Measurements from ENCODE around the gene SPTBN5. TPM values are rescaled to one million over a fixed set of nuclear protein-coding genes. Genes with fewer than 3 reads are reported as not detected.

Gene SPTBN5
- total RNA-seq, 1 donor from 2014 or later, result 0.49 TPM

DNA sequence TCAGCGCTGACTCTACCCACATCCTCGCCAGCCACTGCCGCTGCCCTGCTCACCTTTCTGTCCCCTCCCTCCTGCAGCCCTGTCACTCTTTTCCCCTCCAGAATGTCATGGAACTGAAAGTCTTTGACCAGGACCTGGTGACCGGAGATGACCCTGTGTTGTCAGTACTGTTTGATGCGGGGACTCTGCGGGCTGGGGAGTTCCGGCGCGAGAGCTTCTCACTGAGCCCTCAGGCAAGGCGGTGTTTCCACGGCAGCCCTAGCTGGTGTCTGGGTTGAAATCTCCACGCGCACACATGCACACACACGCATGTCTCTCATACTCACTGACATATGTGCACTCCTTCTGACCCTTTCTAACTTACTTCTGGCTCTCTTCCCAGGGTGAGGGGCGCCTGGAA is 53.2 kb downstream of the SPTBN5 start:
- no peak overlapping the region for H3K27ac ChIP-seq
- peaks cover 0 to 31% of the 10 kb centered on the region in 2 donors for H3K36me3 ChIP-seq
- DNase-seq (ENCODE audit: extremely low spot score in 2 of 2), result no peak
- H3K4me3 ChIP-seq, result no peak overlapping the region
- peaks cover 24% of the 10 kb centered on the region for H3K4me1 ChIP-seq
- no peak for TF ChIP-seq POLR2AphosphoS5 (IDR thresholded peaks at IDR 0.05; ENCODE audit: insufficient read depth in 1 of 2, low read depth in 1 of 2)
- TF ChIP-seq, protein P1, sequence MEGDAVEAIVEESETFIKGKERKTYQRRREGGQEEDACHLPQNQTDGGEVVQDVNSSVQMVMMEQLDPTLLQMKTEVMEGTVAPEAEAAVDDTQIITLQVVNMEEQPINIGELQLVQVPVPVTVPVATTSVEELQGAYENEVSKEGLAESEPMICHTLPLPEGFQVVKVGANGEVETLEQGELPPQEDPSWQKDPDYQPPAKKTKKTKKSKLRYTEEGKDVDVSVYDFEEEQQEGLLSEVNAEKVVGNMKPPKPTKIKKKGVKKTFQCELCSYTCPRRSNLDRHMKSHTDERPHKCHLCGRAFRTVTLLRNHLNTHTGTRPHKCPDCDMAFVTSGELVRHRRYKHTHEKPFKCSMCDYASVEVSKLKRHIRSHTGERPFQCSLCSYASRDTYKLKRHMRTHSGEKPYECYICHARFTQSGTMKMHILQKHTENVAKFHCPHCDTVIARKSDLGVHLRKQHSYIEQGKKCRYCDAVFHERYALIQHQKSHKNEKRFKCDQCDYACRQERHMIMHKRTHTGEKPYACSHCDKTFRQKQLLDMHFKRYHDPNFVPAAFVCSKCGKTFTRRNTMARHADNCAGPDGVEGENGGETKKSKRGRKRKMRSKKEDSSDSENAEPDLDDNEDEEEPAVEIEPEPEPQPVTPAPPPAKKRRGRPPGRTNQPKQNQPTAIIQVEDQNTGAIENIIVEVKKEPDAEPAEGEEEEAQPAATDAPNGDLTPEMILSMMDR (IDR thresholded peaks at IDR 0.05), result no peak
- no peak for TF ChIP-seq POLR2A (IDR thresholded peaks at IDR 0.05)
- no peaks in the 10 kb centered on the region for H3K9me3 ChIP-seq
- no peaks in the 10 kb centered on the region for H3K27me3 ChIP-seq
- intact Hi-C loops (cut with DNase I), result no loop called here

DNA sequence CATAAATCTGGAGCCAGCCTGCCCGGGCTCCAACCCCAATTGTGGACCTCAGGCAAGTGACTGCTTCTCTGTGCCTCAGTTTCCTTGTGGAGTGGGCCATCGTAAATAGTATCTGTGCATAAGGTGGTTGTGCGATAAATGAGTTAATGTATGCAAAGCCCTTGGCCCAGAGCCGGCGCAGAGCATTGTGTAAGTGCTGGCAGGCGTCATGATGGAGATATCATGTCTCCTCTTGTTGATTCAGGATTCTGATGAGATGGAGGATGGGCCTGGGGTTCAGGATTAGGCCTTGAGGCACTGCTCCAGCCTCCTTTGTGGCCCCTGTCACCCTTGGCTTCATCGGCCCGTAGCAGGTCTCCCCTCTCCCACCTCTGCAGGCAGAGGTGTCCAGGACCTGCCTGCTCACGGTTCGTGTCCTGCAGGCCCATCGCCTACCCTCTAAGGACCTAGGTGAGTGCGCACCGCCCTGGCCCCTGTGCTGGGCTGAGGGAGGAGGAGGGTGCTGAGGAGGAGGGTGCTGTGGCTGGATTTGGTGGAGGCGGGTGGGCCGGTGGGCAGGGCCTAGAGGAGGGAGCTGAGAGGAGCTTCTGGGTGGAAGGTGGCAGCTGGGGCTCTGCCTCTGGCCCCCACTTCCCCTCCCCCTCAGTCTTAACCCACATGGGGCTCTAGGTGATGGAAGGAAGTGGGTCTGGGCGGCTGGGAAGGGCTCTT is 53.9 kb downstream of the SPTBN5 start:
- intact Hi-C loops (cut with DNase I), result no loop called here
- Histone ChIP-seq H3K36me3 (peaks cover 0 to 26% of the 10 kb centered on the region in 2 donors), H3K4me1 (peaks cover 24% of the 10 kb centered on the region), H3K27ac (peak overlapping the region; percentile 59), H3K9me3 (no peaks in the 10 kb centered on the region), H3K4me3 (peak overlapping the region in 1 of 2 donors; percentile 25), H3K27me3 (no peaks in the 10 kb centered on the region)
- DNase-seq (ENCODE audit: extremely low spot score in 2 of 2), result no peak
- TF ChIP-seq POLR2A (IDR thresholded peaks at IDR 0.05), result no peak
- TF ChIP-seq, protein P1 (IDR thresholded peaks at IDR 0.05), result no peak
- TF ChIP-seq POLR2AphosphoS5 (IDR thresholded peaks at IDR 0.05; ENCODE audit: insufficient read depth in 1 of 2, low read depth in 1 of 2), result no peak

DNA sequence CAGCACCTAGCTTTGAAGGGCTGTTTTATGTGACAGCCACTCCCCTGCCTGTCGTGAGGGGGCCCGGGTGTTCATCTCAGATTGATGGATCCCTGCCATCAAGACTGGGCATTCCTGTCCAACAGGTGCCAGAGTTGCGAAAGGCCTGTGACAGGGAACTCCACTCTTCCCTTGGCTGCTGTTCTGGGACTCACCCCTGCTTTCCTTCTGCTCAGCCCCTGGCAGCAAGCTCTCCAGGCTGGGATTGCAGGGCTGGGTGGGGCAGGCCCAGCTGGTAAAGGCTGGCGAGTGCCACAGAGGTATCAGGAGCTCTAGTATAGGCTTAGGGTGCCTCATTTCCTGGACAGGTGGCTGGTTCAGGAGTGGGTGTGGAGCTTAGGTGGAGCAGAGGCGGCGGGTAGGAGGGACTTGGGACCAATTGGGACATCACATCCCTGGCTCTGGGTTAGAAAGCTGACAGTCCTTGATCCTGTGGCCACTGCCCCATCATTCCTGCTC is 55.4 kb downstream of the SPTBN5 start, which contains the start of gene PLA2G4B:
TSS of gene PLA2G4B (plus strand) at position 448 of the 498 bp plus-strand sequence. CDS start 67 bp downstream, outside the sequence.
- DNase-seq (ENCODE audit: extremely low spot score in 2 of 2), result no peak

DNA sequence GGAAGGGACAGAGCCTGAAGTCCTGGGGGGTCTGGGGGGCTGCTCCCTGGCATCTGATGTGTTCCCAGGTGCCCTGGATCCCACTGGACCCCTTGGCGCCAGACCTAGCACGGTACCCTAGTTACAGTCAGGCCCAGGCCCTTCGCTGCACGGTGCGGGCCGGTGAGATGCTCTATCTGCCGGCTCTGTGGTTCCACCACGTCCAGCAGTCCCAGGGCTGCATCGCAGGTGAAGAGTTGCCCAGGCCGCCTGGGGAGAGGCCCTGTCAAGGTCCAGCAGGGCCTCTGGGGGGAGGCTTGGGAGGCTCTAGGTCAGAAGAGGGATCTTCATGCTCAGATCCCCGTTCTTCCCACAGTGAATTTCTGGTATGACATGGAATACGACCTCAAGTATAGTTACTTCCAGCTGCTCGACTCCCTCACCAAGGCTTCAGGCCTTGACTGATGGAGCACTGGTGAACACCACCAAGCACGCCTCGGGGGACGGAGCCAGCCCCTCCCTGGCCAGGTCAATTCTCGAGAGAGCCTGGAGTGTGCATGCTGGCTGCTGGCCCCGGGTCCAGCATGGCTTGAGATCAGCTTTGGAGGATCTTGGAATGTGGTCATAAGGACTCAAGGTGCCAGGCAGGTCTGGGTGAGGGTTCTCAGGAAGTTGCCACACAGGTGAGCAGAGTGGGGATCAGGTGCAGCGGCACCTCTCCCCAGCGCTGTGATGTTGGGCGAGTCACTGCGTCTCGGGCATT is 57.0 kb downstream of the SPTBN5 start:
- intact Hi-C loops (cut with DNase I), result no loop called here
- no peaks in the 10 kb centered on the region for H3K9me3 ChIP-seq
- no peak overlapping the region for H3K4me3 ChIP-seq
- H3K27ac ChIP-seq, result no peak overlapping the region
- no peak for DNase-seq (ENCODE audit: extremely low spot score in 2 of 2)
- H3K4me1 ChIP-seq, result peaks cover 50% of the 10 kb centered on the region
- H3K27me3 ChIP-seq, result no peaks in the 10 kb centered on the region
- H3K36me3 ChIP-seq, result peaks cover 0 to 13% of the 10 kb centered on the region in 2 donors
- TF ChIP-seq, protein P1 (IDR thresholded peaks at IDR 0.05), result no peak
- TF ChIP-seq POLR2AphosphoS5 (IDR thresholded peaks at IDR 0.05; ENCODE audit: insufficient read depth in 1 of 2, low read depth in 1 of 2) (no peak), POLR2A (IDR thresholded peaks at IDR 0.05) (no peak)

More for the DNA sequence above, 55.4 kb downstream of the SPTBN5 start, which contains the start of gene PLA2G4B:
- Histone ChIP-seq H3K27me3 (no peaks in the 10 kb centered on the region), H3K27ac (peak within 1 kb of the TSS; percentile 59), H3K9me3 (no peaks in the 10 kb centered on the region), H3K4me1 (peaks cover 35% of the 10 kb centered on the region), H3K36me3 (peaks cover 0 to 16% of the 10 kb centered on the region in 2 donors), H3K4me3 (peak within 1 kb of the TSS in 1 of 2 donors; percentile 25)
- intact Hi-C loops (cut with DNase I), result no loop called here
- TF ChIP-seq, protein P1 (IDR thresholded peaks at IDR 0.05), result no peak
- TF ChIP-seq POLR2AphosphoS5 (IDR thresholded peaks at IDR 0.05; ENCODE audit: insufficient read depth in 1 of 2, low read depth in 1 of 2), result peak; percentile 60 to 71

All from vagina (tissue), 2 donors.